GM12878 (cell line): ENCODE data around the gene GNB3.
"Not testable (repeated sequence)": the region's sequence is repeated elsewhere in the genome, so short reads cannot be mapped to it uniquely, and the experiment has no call there.

ENCODE experiments used
- CEBPB ChIP-seq, 2 experiments: fragments of 150-350 bp in 1 of 2; IDR thresholded peaks; 2 replicates each; pipeline ENCODE4 v1.6.1; 2012 to 2014; ENCODE audit warnings: low read depth in 2 of 2, low read length in 2 of 2, borderline replicate concordance in 1 of 2, inconsistent platforms in 1 of 2
- DPF2 ChIP-seq: fragments of 450-650 bp; IDR thresholded peaks from 2 replicates; pipeline ENCODE4 v1.6.1; 2017; ENCODE audit warnings: mild to moderate bottlenecking
- EZH2 ChIP-seq: IDR thresholded peaks from 2 replicates; pipeline ENCODE4 v1.6.1; 2012; ENCODE audit warnings: low read depth, mild to moderate bottlenecking, control low read depth, inconsistent platforms, low read length, borderline replicate concordance; ENCODE audit not compliant: control insufficient read depth
- HDAC6 ChIP-seq: fragments of 200-600 bp; sonication (generic); IDR thresholded peaks from one replicate; pipeline ENCODE4 v1.8.0; 2017; ENCODE audit warnings: antibody characterized with exemption; ENCODE audit not compliant: unreplicated experiment
- REST ChIP-seq: IDR thresholded peaks from 2 replicates; pipeline ENCODE4 v1.6.1; 2012; ENCODE audit warnings: mild to moderate bottlenecking, low read depth, low read length
- TF ChIP-seq, protein P1 (sequence below), 3 experiments: IDR thresholded peaks in 2 of 3; conservative IDR thresholded peaks in 1 of 3; 2 replicates each; pipeline ENCODE4 v1.5.1; 2011; ENCODE audit warnings: low read depth in 3 of 3, low read length in 3 of 3, mild to moderate bottlenecking in 3 of 3, control low read depth in 2 of 3, moderate library complexity in 2 of 3, inconsistent platforms in 1 of 3, mixed read lengths in 1 of 3; ENCODE audit not compliant: control insufficient read depth in 2 of 3, insufficient read depth in 1 of 3; ENCODE audit errors: extremely low read depth in 1 of 3

DNA sequence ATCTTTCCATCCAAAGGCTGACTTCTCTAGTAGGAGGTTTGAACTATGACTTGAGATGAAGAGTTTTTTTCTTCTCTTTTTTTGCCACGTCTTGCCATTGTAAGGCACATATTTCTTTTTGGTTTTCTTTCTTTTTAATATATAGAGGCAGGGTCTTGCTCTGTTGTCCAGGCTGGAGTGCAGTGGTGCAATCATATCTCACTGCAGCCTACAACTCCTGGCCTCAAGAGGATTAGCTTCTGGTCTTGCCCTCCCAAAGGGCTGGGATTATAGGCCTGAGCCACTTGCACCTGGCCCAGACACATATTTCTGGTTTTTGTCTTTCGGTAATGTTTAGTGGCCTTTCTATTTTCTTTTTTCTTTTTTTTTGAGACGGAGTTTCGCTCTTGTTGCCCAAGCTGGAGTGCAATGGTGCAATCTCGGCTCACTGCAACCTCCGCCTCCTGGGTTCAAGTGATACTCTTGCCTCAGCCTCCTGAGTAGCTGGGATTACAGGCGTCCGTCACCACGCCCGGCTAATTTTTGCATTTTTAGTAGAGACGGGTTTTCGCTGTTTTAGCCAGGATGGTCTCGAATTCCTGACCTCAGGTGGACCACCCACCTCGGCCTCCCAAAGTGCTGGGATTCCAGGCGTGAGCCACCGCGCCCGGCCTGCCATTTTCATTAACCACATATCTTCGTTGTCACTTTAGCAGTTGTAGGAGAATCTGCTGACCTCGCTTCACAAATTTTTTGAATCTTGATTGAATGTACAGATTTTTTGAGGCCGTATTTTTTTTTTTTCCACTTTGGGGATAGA, 49.2 kb downstream of the GNB3 start:
- TF ChIP-seq HDAC6; REST; CEBPB (IDR thresholded peaks at IDR 0.05; ENCODE audit: borderline replicate concordance in 1 of 2, low read depth in 2 of 2, low read length in 2 of 2); EZH2; DPF2: not testable (repeated sequence)
- TF ChIP-seq, protein P1, sequence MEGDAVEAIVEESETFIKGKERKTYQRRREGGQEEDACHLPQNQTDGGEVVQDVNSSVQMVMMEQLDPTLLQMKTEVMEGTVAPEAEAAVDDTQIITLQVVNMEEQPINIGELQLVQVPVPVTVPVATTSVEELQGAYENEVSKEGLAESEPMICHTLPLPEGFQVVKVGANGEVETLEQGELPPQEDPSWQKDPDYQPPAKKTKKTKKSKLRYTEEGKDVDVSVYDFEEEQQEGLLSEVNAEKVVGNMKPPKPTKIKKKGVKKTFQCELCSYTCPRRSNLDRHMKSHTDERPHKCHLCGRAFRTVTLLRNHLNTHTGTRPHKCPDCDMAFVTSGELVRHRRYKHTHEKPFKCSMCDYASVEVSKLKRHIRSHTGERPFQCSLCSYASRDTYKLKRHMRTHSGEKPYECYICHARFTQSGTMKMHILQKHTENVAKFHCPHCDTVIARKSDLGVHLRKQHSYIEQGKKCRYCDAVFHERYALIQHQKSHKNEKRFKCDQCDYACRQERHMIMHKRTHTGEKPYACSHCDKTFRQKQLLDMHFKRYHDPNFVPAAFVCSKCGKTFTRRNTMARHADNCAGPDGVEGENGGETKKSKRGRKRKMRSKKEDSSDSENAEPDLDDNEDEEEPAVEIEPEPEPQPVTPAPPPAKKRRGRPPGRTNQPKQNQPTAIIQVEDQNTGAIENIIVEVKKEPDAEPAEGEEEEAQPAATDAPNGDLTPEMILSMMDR (IDR thresholded peaks at IDR 0.05 in 2 of 3, conservative IDR thresholded peaks at IDR 0.05 in 1 of 3; ENCODE audit: control insufficient read depth in 2 of 3, extremely low read depth in 1 of 3, insufficient read depth in 1 of 3, low read depth in 3 of 3, low read length in 3 of 3), result not testable (repeated sequence)
